ENCODE data around the gene WASL.
"Not testable (repeated sequence)": the region's sequence is repeated elsewhere in the genome, so short reads cannot be mapped to it uniquely, and the experiment has no call there.

Gene WASL

DNA sequence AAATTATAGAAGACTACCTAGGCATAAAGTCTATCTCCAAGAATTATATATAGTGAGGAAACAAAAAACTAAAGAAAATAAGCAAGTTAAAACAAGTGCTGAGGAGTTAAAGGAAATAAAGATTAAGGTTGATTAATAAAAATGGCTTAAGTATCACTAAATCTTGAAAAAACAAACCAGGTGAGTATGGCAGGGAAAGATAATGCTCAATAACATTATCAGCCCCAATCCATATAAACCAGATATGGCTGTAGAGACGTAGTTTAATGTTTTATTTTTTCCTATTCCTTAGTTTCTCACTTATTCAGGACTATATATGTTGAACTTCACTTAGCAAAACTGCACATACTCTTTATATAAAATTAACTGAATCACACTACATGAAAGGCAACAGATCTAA lies 4.4 kb downstream of the WASL start:
- no peaks in the 10 kb centered on the region for H3K36me3 ChIP-seq
- TF ChIP-seq, protein P1, sequence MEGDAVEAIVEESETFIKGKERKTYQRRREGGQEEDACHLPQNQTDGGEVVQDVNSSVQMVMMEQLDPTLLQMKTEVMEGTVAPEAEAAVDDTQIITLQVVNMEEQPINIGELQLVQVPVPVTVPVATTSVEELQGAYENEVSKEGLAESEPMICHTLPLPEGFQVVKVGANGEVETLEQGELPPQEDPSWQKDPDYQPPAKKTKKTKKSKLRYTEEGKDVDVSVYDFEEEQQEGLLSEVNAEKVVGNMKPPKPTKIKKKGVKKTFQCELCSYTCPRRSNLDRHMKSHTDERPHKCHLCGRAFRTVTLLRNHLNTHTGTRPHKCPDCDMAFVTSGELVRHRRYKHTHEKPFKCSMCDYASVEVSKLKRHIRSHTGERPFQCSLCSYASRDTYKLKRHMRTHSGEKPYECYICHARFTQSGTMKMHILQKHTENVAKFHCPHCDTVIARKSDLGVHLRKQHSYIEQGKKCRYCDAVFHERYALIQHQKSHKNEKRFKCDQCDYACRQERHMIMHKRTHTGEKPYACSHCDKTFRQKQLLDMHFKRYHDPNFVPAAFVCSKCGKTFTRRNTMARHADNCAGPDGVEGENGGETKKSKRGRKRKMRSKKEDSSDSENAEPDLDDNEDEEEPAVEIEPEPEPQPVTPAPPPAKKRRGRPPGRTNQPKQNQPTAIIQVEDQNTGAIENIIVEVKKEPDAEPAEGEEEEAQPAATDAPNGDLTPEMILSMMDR (IDR thresholded peaks at IDR 0.05), result no peak
- H3K27me3 ChIP-seq, result no peaks in the 10 kb centered on the region
- H3K4me1 ChIP-seq (ENCODE audit: control insufficient read depth in 1 of 2, insufficient read depth in 1 of 2, low read depth in 1 of 2, low read length in 1 of 2), result peaks cover 18 to 32% of the 10 kb centered on the region in 2 experiments
- no peak overlapping the region for H3K27ac ChIP-seq
- no peaks in the 10 kb centered on the region for H3K9me3 ChIP-seq
- no peak overlapping the region for H3K4me3 ChIP-seq (ENCODE audit: low read depth in 1 of 2, low read length in 1 of 2)

DNA sequence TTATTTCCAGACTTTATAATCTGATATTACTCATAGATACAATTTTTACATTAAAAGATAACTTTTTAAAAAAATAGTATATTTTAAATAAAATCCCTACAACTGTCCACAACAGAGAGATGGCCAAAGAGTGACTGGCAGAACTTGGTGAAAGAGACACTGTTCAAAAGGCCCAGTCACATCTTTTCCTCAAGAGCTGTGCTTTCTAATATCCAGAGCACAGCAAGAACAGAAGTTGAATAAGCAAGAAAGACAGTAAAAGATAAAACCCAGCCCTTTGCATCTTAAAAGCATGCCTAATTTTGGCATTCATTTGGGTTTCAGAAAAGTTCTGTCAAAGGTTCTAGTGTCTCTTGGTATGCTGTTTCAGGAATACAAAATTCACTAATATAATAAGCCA lies 6.9 kb downstream of the WASL start:
- H3K4me1 ChIP-seq (ENCODE audit: control insufficient read depth in 1 of 2, insufficient read depth in 1 of 2, low read depth in 1 of 2, low read length in 1 of 2), result peaks cover 3 to 18% of the 10 kb centered on the region in 2 experiments
- no peak overlapping the region for H3K4me3 ChIP-seq (ENCODE audit: low read depth in 1 of 2, low read length in 1 of 2)
- H3K27ac ChIP-seq, result no peak overlapping the region
- TF ChIP-seq, protein P1 (IDR thresholded peaks at IDR 0.05), result no peak
- no peaks in the 10 kb centered on the region for H3K9me3 ChIP-seq
- H3K27me3 ChIP-seq, result no peaks in the 10 kb centered on the region
- H3K36me3 ChIP-seq, result no peaks in the 10 kb centered on the region

GRCh38 chr7:123738808-123739207 lies 10.0 kb downstream of the WASL start:
- H3K27me3 ChIP-seq, result no peaks in the 10 kb centered on the region

GRCh38 chr7:123738356-123738755 lies 10.4 kb downstream of the WASL start:
- H3K4me1 ChIP-seq (ENCODE audit: control insufficient read depth in 1 of 2, insufficient read depth in 1 of 2, low read depth in 1 of 2, low read length in 1 of 2), result no peaks in the 10 kb centered on the region
- H3K4me3 ChIP-seq (ENCODE audit: low read depth in 1 of 2, low read length in 1 of 2), result no peak overlapping the region
- no peak overlapping the region for H3K27ac ChIP-seq
- TF ChIP-seq, protein P1 (IDR thresholded peaks at IDR 0.05), result no peak
- no peaks in the 10 kb centered on the region for H3K27me3 ChIP-seq
- no peaks in the 10 kb centered on the region for H3K36me3 ChIP-seq
- H3K9me3 ChIP-seq, result no peaks in the 10 kb centered on the region

More at GRCh38 chr7:123738808-123739207, 10.0 kb downstream of the WASL start:
- TF ChIP-seq, protein P1 (IDR thresholded peaks at IDR 0.05), result no peak
- Histone ChIP-seq H3K4me1 (ENCODE audit: control insufficient read depth in 1 of 2, insufficient read depth in 1 of 2, low read depth in 1 of 2, low read length in 1 of 2) (no peaks in the 10 kb centered on the region), H3K27ac (no peak overlapping the region), H3K9me3 (no peaks in the 10 kb centered on the region), H3K4me3 (ENCODE audit: low read depth in 1 of 2, low read length in 1 of 2) (no peak overlapping the region), H3K36me3 (no peaks in the 10 kb centered on the region)

DNA sequence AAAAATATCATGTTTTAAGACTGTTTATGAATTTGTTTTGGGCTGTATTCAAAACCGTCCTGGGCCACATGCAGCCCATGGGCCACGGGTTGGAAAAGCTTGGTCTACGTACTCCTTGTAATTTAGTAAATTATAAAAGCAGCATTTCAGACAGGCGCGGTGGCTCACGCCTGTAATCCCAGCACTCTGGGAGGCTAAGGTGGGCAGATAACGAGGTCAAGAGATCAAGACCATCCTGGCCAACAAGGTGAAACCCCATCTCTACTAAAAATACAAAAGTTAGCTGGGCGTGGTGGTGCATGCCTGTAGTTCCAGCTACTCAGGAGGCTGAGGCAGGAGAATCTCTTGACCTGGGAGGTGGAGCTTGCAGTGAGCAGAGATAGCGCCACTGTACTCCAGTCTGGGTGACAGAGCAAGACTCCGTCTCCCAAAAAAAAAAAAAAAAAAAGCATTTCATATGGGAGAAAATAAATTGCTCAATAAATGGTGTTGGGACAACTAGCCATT lies 11.6 kb downstream of the WASL start:
- H3K4me1 ChIP-seq (ENCODE audit: control insufficient read depth in 1 of 2, insufficient read depth in 1 of 2, low read depth in 1 of 2, low read length in 1 of 2); H3K4me3 ChIP-seq (ENCODE audit: low read depth in 1 of 2, low read length in 1 of 2); H3K9me3 ChIP-seq; H3K27ac ChIP-seq; H3K36me3 ChIP-seq; H3K27me3 ChIP-seq: not testable (repeated sequence)

DNA sequence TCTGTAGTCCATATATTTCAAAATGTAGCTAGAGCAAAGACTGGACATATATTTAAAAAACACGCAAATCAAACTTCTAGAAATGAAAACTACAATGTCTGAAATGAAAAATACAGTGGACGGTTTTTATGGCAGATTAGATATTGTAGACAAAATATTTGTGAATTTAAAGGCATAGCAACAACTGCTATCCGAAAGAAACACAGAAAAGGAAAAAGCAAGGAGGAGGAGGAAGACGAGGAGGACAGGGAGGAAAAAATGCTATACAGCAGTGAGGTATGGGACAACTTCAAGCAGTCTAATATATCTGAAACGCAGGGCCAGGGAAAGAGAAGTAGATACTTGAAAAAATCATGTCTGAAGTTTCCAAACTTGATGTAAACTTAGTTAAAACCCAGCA lies 13.3 kb downstream of the WASL start:
- Histone ChIP-seq H3K36me3 (no peaks in the 10 kb centered on the region), H3K27ac (no peak overlapping the region), H3K9me3 (no peaks in the 10 kb centered on the region), H3K27me3 (no peaks in the 10 kb centered on the region), H3K4me3 (ENCODE audit: low read depth in 1 of 2, low read length in 1 of 2) (no peak overlapping the region), H3K4me1 (ENCODE audit: control insufficient read depth in 1 of 2, insufficient read depth in 1 of 2, low read depth in 1 of 2, low read length in 1 of 2) (no peaks in the 10 kb centered on the region)
- TF ChIP-seq, protein P1 (IDR thresholded peaks at IDR 0.05), result no peak

Data from neutrophil (primary cell).